Mesenchymal stem cell (in vitro differentiated cells and primary cell): ENCODE measurements around the gene RBM11.

Source experiments
- DNase-seq: peaks from one replicate; pipeline ENCODE4 v3.0.0-alpha.2; 2013
- H2AFZ ChIP-seq: one replicate; pipeline ENCODE4 v1.6.1; 2013; ENCODE audit warnings: low read depth, mild to moderate bottlenecking, control low read depth, inconsistent platforms, low read length, moderate library complexity
- H2AK5ac ChIP-seq: 2 replicates; pipeline ENCODE4 v1.6.1; 2013; ENCODE audit warnings: low read length, moderate library complexity, mild to moderate bottlenecking, inconsistent platforms; ENCODE audit not compliant: severe bottlenecking
- H2BK120ac ChIP-seq: one replicate; pipeline ENCODE4 v1.6.1; 2013; ENCODE audit warnings: low read depth, mild to moderate bottlenecking, inconsistent platforms, low read length, moderate library complexity
- H2BK12ac ChIP-seq, 2 experiments: one replicate each; pipeline ENCODE4 v1.6.1; 2013; ENCODE audit warnings: inconsistent platforms in 2 of 2, low read length in 2 of 2, mild to moderate bottlenecking in 2 of 2, moderate library complexity in 2 of 2, control low read depth in 1 of 2
- H2BK15ac ChIP-seq: one replicate; pipeline ENCODE4 v1.6.1; 2013; ENCODE audit warnings: mild to moderate bottlenecking, low read depth, inconsistent platforms; ENCODE audit not compliant: poor library complexity, severe bottlenecking
- H2BK5ac ChIP-seq: 2 replicates; pipeline ENCODE4 v1.6.1; 2013; ENCODE audit warnings: low read depth, mild to moderate bottlenecking, low read length, control low read depth, inconsistent platforms; ENCODE audit not compliant: poor library complexity, severe bottlenecking
- H3K14ac ChIP-seq, 2 experiments: one replicate each; pipeline ENCODE4 v1.6.1; 2013; ENCODE audit warnings: inconsistent platforms in 2 of 2, low read length in 2 of 2, control low read depth in 1 of 2, mild to moderate bottlenecking in 1 of 2, moderate library complexity in 1 of 2
- H3K18ac ChIP-seq, 2 experiments: one replicate each; pipeline ENCODE4 v1.6.1; 2013; ENCODE audit warnings: inconsistent platforms in 2 of 2, low read length in 2 of 2, control low read depth in 1 of 2, low read depth in 1 of 2, mild to moderate bottlenecking in 1 of 2
- H3K23ac ChIP-seq, 2 experiments: one replicate each; pipeline ENCODE4 v1.6.1; 2013; ENCODE audit warnings: inconsistent platforms in 2 of 2, low read length in 2 of 2, mild to moderate bottlenecking in 2 of 2, moderate library complexity in 2 of 2, control low read depth in 1 of 2
- H3K27ac ChIP-seq: 2 replicates; pipeline ENCODE4 v1.5.1; 2013; ENCODE audit warnings: mild to moderate bottlenecking, moderate library complexity, low read length, control low read depth, inconsistent platforms; ENCODE audit not compliant: poor library complexity, severe bottlenecking
- H3K27me3 ChIP-seq, 2 experiments: 2 replicates each; pipeline versions ENCODE4 v1.6.1 to v1.7.0; 2013; ENCODE audit warnings: low read length in 2 of 2, mild to moderate bottlenecking in 2 of 2, moderate library complexity in 2 of 2, control low read depth in 1 of 2, inconsistent platforms in 1 of 2; ENCODE audit not compliant: control insufficient read depth in 1 of 2, insufficient read depth in 1 of 2
- H3K36me3 ChIP-seq, 2 experiments: 2 replicates each; pipeline versions ENCODE4 v1.6.1 to v1.7.0; 2013; ENCODE audit warnings: low read length in 2 of 2, control low read depth in 1 of 2, inconsistent platforms in 1 of 2, low read depth in 1 of 2, mild to moderate bottlenecking in 1 of 2; ENCODE audit not compliant: insufficient read depth in 2 of 2, control insufficient read depth in 1 of 2
- H3K4ac ChIP-seq, 2 experiments: one replicate each; pipeline ENCODE4 v1.6.1; 2013; ENCODE audit warnings: inconsistent platforms in 2 of 2, low read length in 2 of 2, mild to moderate bottlenecking in 2 of 2, moderate library complexity in 2 of 2, control low read depth in 1 of 2, low read depth in 1 of 2
- H3K4me1 ChIP-seq: 2 replicates; pipeline ENCODE4 v1.6.1; 2013; ENCODE audit warnings: low read depth, low read length, control low read depth; ENCODE audit not compliant: control insufficient read depth, insufficient read depth
- H3K4me2 ChIP-seq: 2 replicates; pipeline ENCODE4 v1.6.1; 2013; ENCODE audit warnings: low read length, mild to moderate bottlenecking, inconsistent platforms; ENCODE audit not compliant: poor library complexity, severe bottlenecking
- H3K4me3 ChIP-seq, 2 experiments: 2 replicates each; pipeline versions ENCODE4 v1.5.1 to v1.7.0; 2013; ENCODE audit warnings: low read length in 2 of 2, mild to moderate bottlenecking in 2 of 2, control low read depth in 1 of 2, low read depth in 1 of 2; ENCODE audit not compliant: insufficient read depth in 1 of 2
- H3K79me1 ChIP-seq: replicated peaks from 2 replicates; pipeline ENCODE4 v1.6.1; 2013; ENCODE audit warnings: mild to moderate bottlenecking, control low read depth, low read length, inconsistent platforms; ENCODE audit not compliant: poor library complexity, severe bottlenecking
- H3K9ac ChIP-seq: 2 replicates; pipeline ENCODE4 v1.7.0; 2013; ENCODE audit warnings: mild to moderate bottlenecking, low read length, moderate library complexity
- H3K9me3 ChIP-seq: 2 replicates; pipeline ENCODE4 v1.7.0; 2013; ENCODE audit warnings: mild to moderate bottlenecking, low read length; ENCODE audit not compliant: control insufficient read depth
- H4K8ac ChIP-seq: one replicate; pipeline ENCODE4 v1.6.1; 2013; ENCODE audit warnings: inconsistent platforms, mild to moderate bottlenecking, low read length, moderate library complexity
- H4K91ac ChIP-seq: one replicate; pipeline ENCODE4 v1.6.1; 2013; ENCODE audit warnings: mild to moderate bottlenecking, low read length, inconsistent platforms
- WGBS: methylation state at CpG from one replicate; pipeline ENCODE4 v1.1.7; 2013; ENCODE audit warnings: mixed read lengths; 5-methylcytosine and 5-hydroxymethylcytosine counted together

Gene RBM11

DNA sequence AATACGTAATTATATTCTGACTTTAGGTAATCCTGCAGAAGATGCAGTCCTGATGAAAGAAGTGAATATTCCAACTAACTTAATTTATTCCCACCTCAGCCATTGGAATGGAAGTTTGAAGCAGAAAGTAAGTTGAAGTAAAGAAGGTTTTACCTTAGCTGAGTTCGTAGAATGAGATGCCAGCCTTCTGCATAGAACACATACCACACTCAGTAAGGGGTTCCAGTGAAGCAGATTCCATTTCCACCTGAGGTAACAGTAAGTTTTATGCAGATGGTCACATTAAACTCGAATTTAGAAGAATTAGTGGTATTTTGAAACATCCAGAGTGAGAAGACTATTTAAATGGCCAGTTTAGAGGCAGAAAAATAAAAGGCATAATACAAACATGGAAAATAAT is 20.2 kb downstream of the RBM11 start:
- whole genome bisulfite sequencing, result 0% methylated on average over 1 of the region's 3 CpGs

GRCh38 chr21:14239281-14239680 is 23.3 kb downstream of the RBM11 start:
- Histone ChIP-seq H3K36me3 (no peaks in the 10 kb centered on the region), H3K23ac (no peak overlapping the region), H2BK15ac (no peak overlapping the region), H3K27ac (no peak overlapping the region), H2BK12ac (no peak overlapping the region), H3K4ac (no peak overlapping the region), H3K79me1 (no peaks in the 10 kb centered on the region), H3K9ac (no peak overlapping the region), H3K27me3 (no peaks in the 10 kb centered on the region), H4K8ac (no peak overlapping the region), H3K18ac (no peak overlapping the region), H2BK5ac (no peak overlapping the region), H2AFZ (no peak overlapping the region), H4K91ac (no peak overlapping the region), H3K4me1 (no peaks in the 10 kb centered on the region), H2BK120ac (no peak overlapping the region), H3K9me3 (no peaks in the 10 kb centered on the region), H3K4me3 (no peak overlapping the region), H2AK5ac (no peak overlapping the region), H3K14ac (no peak overlapping the region), H3K4me2 (no peak overlapping the region)
- WGBS, result no CpG with 5 or more reads among the region's 2 CpGs
- DNase-seq, result no peak

More for the DNA sequence above, 20.2 kb downstream of the RBM11 start:
- Histone ChIP-seq H3K4me2 (no peak overlapping the region), H2BK5ac (no peak overlapping the region), H2AFZ (no peak overlapping the region), H3K27me3 (no peaks in the 10 kb centered on the region), H3K36me3 (no peaks in the 10 kb centered on the region), H4K91ac (no peak overlapping the region), H4K8ac (no peak overlapping the region), H3K18ac (no peak overlapping the region), H3K23ac (no peak overlapping the region), H3K9ac (no peak overlapping the region), H2BK15ac (no peak overlapping the region), H2BK120ac (no peak overlapping the region), H3K4ac (no peak overlapping the region), H2BK12ac (no peak overlapping the region), H3K79me1 (no peaks in the 10 kb centered on the region), H3K4me1 (no peaks in the 10 kb centered on the region), H3K4me3 (no peak overlapping the region), H3K14ac (no peak overlapping the region), H3K9me3 (no peaks in the 10 kb centered on the region), H2AK5ac (no peak overlapping the region), H3K27ac (no peak overlapping the region)
- DNase-seq, result no peak

DNA sequence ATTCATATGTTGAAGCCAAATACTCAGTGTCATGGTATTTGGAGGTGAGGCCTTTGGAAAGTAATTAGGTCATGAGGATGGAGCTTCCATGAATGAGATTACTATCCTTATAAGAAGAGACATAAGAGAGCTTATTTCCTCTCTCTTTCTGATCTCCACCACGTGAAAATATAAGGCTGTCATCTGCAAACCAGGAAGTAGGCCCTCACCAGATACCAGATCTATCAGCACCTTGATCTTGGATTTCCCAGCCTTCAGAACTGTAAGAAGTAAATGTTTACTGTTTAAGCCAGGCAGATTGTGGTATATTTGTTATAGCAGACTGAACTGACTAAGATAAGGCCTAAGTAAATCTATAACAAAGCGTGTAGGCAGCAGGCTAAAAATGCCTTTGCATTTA is 25.3 kb downstream of the RBM11 start:
- Histone ChIP-seq H3K4me1 (no peaks in the 10 kb centered on the region), H4K91ac (no peak overlapping the region), H3K18ac (no peak overlapping the region), H2BK12ac (no peak overlapping the region), H3K27ac (no peak overlapping the region), H4K8ac (no peak overlapping the region), H3K27me3 (no peaks in the 10 kb centered on the region), H2BK120ac (no peak overlapping the region), H3K4me3 (no peak overlapping the region), H3K4me2 (no peak overlapping the region), H3K79me1 (no peaks in the 10 kb centered on the region), H2BK15ac (no peak overlapping the region), H2BK5ac (no peak overlapping the region), H2AFZ (no peak overlapping the region), H2AK5ac (no peak overlapping the region), H3K9ac (no peak overlapping the region), H3K23ac (no peak overlapping the region), H3K4ac (no peak overlapping the region), H3K36me3 (no peaks in the 10 kb centered on the region), H3K9me3 (no peaks in the 10 kb centered on the region), H3K14ac (no peak overlapping the region)
- no peak for DNase-seq
- WGBS, result 36% methylated on average over 2 of the region's 2 CpGs

GRCh38 chr21:14243461-14243860 is 27.5 kb downstream of the RBM11 start:
- H3K27me3 ChIP-seq, result no peaks in the 10 kb centered on the region
- H2BK15ac ChIP-seq, result no peak overlapping the region
- 25% methylated on average over 1 of the region's 1 CpG for WGBS
- H2BK5ac ChIP-seq, result no peak overlapping the region
- H3K23ac ChIP-seq, result no peak overlapping the region
- no peak overlapping the region for H3K27ac ChIP-seq
- H3K14ac ChIP-seq, result no peak overlapping the region
- no peaks in the 10 kb centered on the region for H3K9me3 ChIP-seq
- no peak overlapping the region for H3K4ac ChIP-seq
- no peaks in the 10 kb centered on the region for H3K79me1 ChIP-seq
- no peak overlapping the region for H2AFZ ChIP-seq
- H4K8ac ChIP-seq, result no peak overlapping the region
- no peak overlapping the region for H3K9ac ChIP-seq
- H3K18ac ChIP-seq, result no peak overlapping the region
- no peak overlapping the region for H2BK120ac ChIP-seq
- H3K4me2 ChIP-seq, result no peak overlapping the region
- no peaks in the 10 kb centered on the region for H3K4me1 ChIP-seq
- no peak for DNase-seq
- no peak overlapping the region for H2BK12ac ChIP-seq
- no peak overlapping the region for H4K91ac ChIP-seq
- no peaks in the 10 kb centered on the region for H3K36me3 ChIP-seq
- H3K4me3 ChIP-seq, result no peak overlapping the region
- H2AK5ac ChIP-seq, result no peak overlapping the region
